GM12874 (cell line): ENCODE results near the gene PLSCR1.

Experiments
- TF ChIP-seq, protein P1 (sequence below): IDR thresholded peaks from 2 replicates; pipeline ENCODE4 v1.5.1; 2011; ENCODE audit warnings: low read depth, mild to moderate bottlenecking, control low read depth, low read length, moderate library complexity; ENCODE audit not compliant: insufficient read depth

The PLSCR1 gene

GRCh38 chr3:146476094-146476740 lies 68.2 kb downstream of the PLSCR1 start:
- TF ChIP-seq, protein P1, sequence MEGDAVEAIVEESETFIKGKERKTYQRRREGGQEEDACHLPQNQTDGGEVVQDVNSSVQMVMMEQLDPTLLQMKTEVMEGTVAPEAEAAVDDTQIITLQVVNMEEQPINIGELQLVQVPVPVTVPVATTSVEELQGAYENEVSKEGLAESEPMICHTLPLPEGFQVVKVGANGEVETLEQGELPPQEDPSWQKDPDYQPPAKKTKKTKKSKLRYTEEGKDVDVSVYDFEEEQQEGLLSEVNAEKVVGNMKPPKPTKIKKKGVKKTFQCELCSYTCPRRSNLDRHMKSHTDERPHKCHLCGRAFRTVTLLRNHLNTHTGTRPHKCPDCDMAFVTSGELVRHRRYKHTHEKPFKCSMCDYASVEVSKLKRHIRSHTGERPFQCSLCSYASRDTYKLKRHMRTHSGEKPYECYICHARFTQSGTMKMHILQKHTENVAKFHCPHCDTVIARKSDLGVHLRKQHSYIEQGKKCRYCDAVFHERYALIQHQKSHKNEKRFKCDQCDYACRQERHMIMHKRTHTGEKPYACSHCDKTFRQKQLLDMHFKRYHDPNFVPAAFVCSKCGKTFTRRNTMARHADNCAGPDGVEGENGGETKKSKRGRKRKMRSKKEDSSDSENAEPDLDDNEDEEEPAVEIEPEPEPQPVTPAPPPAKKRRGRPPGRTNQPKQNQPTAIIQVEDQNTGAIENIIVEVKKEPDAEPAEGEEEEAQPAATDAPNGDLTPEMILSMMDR = no peak

- TF ChIP-seq, protein P1 = no peak
These were observed 70.7 kb downstream of the PLSCR1 start for GRCh38 chr3:146473726-146474125.

DNA sequence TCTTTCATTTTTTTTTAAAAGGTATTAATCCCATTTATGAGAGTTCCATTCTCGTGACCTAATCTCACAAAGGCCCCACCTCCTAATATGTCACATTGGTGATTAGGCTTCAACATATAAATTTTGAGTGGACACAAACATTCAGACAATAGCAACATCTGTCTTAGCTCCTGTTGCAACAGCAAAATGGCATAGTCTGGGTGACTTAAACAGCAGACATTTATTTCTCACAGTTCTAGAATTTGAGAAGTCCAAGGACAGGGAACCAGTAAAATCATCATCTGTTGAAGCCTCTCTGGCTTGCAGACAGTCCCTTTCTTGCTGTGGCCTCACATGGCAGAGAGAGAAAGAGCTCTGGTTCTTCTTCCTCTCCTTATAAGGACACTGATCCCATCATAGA lies 71.8 kb downstream of the PLSCR1 start:
- TF ChIP-seq, protein P1 = no peak

DNA sequence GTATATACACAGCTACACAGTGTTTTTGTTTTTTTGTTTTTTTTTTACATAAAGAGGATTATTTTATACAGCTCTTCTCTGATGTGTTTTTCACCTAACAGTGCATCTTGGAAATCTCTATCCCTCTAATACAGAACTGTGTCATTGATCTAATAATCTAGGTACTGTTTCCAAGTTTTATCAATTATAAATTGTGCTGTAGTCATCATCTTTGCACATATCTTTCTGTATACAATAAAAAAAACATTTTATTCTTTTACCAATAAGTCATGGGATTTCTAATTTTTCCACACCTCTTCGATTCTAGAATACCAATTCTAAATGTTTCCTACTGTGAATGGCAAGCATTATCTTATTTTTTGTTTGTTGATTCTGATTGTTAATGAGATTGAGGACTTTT lies 73.4 kb downstream of the PLSCR1 start:
- TF ChIP-seq, protein P1 = no peak

DNA sequence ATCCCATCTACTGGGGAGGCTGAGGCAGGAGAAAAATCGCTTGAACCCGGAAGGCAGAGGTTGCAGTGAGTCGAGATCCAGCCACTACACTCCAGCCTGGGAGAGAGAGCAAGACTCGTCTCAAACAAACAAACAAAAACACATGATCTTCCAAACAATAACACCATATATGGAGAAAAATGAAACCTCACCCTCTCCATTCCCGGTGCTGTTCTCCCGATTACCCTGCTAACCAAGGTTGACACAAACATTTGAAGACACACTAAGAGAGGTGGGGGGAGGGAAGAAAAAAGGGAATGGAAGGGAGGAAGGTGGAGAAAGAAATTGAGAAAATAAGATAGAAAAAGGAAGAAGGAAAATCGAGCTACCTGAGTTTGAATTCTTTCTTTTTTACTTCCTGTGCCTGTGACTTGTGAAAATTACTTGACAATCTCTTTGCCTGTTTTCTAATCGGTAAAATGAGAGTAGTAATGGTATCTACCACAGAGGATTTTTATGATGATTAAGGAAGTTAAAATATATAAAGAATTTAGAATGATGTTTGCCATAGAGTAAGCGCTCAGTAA lies 73.9 kb downstream of the PLSCR1 start:
- TF ChIP-seq, protein P1 = no peak

GRCh38 chr3:146469150-146470017 lies 75.0 kb downstream of the PLSCR1 start, which contains the start of gene PLSCR2:
Gene PLSCR2, minus strand, starts transcription at chr3:146469561. Its CDS starts 9,657 bp downstream, at chr3:146459904.
- TF ChIP-seq, protein P1 = no peak

DNA sequence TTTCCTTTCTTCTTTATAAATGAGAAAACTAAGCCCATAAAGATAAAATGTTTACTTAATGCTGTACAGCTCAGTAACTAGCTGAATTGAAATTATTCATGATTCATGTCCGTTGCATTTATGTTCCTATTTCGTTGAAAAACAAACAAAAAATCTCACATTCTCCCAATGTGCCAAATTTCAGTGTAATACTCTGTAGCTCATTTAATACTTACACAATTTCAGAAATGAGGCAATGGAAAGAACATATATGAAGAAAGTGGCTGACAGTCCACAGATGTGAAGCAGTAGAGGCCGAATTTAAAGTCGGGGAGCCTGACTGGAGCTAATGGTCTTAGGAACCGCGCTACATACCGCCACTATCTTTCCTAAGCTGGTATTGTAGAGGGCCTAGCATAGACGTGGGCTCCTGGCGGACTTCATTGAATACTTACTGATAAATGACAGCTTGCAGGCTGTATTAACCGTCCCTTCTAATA lies 75.7 kb downstream of the PLSCR1 start:
- TF ChIP-seq, protein P1 = no peak
